ENCODE measurements around the gene GJA1.

Gene GJA1

GRCh38 chr6:121492536-121492935, 57.1 kb downstream of the GJA1 start:
- DNase-seq = no peak

GRCh38 chr6:121497970-121498375, 62.5 kb downstream of the GJA1 start:
- no peak for DNase-seq

GRCh38 chr6:121498481-121499276, 63.2 kb downstream of the GJA1 start:
- no peak for DNase-seq

Measured in activated CD8-positive, alpha-beta memory T cell treated with anti-CD3 and anti-CD28 coated beads, Interleukin-2, amount 50 U/mL, for 48 hours (primary cell).